T-cell (primary cell): Measurements from ENCODE around the gene NEK10. TPM values are rescaled to one million over a fixed set of nuclear protein-coding genes. Genes with fewer than 3 reads are reported as not detected.

ENCODE experiments used
- ATAC-seq, 4 experiments: fragments of 200-7000 bp in 3 of 4; fragments of 150-1000 bp in 1 of 4; cut with Tn5 transposase; replicated peaks in 1 of 4; 1 replicate in 3 of 4; 2 replicates in 1 of 4; pipeline ENCODE4 v1.10.0; 2021; ENCODE audit warnings: moderate library complexity in 3 of 4, mild to moderate bottlenecking in 2 of 4, moderate number of reproducible peaks in 1 of 4
- CTCF ChIA-PET, 2 donors: fragments of 300-600 bp; sonication (Branson Sonifier 250); formaldehyde crosslinking; loops; one replicate each; lab custom pipeline; 2022; ENCODE audit warnings: antibody characterized with exemption in 2 of 2; lab: Charles Lee
- POLR2A ChIA-PET, 2 donors: fragments of 300-600 bp; sonication (Branson Sonifier 250); formaldehyde crosslinking; loops; one replicate each; lab custom pipeline; 2022; ENCODE audit warnings: antibody characterized with exemption in 2 of 2; lab: Charles Lee
- DNase-seq, 35 experiments: peaks; one replicate each; pipeline versions ENCODE4 v3.0.0 to v3.0.0-alpha.2; 2013 to 2023
- H3K27ac ChIP-seq: one replicate; pipeline ENCODE4 v1.5.1; 2013; ENCODE audit warnings: low read length
- H3K27me3 ChIP-seq, 2 experiments: replicated peaks in 1 of 2; 1 replicate in 1 of 2; 2 replicates in 1 of 2; pipeline versions ENCODE4 v1.6.1 to v1.7.0; 2013; ENCODE audit warnings: low read length in 1 of 2, mixed read lengths in 1 of 2; ENCODE audit not compliant: control insufficient read depth in 2 of 2, insufficient read depth in 2 of 2; ENCODE audit errors: extremely low read depth in 1 of 2
- H3K36me3 ChIP-seq, 2 donors: 1 replicate in 1 of 2; 2 replicates in 1 of 2; pipeline versions ENCODE4 v1.6.1 to v1.7.0; 2013; ENCODE audit warnings: low read length in 1 of 2; ENCODE audit not compliant: control insufficient read depth in 2 of 2, insufficient read depth in 1 of 2; ENCODE audit errors: extremely low read depth in 1 of 2
- H3K4me1 ChIP-seq, 2 experiments: 1 replicate in 1 of 2; 2 replicates in 1 of 2; pipeline versions ENCODE4 v1.6.1 to v1.7.0; 2013; ENCODE audit warnings: low read length in 2 of 2, mixed read lengths in 1 of 2; ENCODE audit not compliant: insufficient read depth in 2 of 2, control insufficient read depth in 1 of 2; ENCODE audit errors: extremely low read depth in 1 of 2
- H3K4me3 ChIP-seq, 2 donors: 1 replicate in 1 of 2; 2 replicates in 1 of 2; pipeline versions ENCODE4 v1.5.1 to v1.7.0; 2013; ENCODE audit warnings: mild to moderate bottlenecking in 2 of 2, low read length in 1 of 2, moderate library complexity in 1 of 2; ENCODE audit not compliant: control insufficient read depth in 1 of 2; ENCODE audit errors: extremely low read depth in 1 of 2
- H3K9me3 ChIP-seq: 2 replicates; pipeline ENCODE4 v1.7.0; 2013
- H3K27ac Mint-ChIP-seq, 2 donors: one replicate each; pipeline ENCODE4 v1.8.0; 2020 to 2021; ENCODE audit warnings: mild to moderate bottlenecking in 2 of 2, mixed read lengths in 2 of 2
- H3K27me3 Mint-ChIP-seq, 2 donors: one replicate each; pipeline ENCODE4 v1.8.0; 2021 to 2022; ENCODE audit warnings: mixed read lengths in 2 of 2
- H3K36me3 Mint-ChIP-seq: one replicate; pipeline ENCODE4 v1.8.0; 2021; ENCODE audit warnings: mixed read lengths
- H3K4me1 Mint-ChIP-seq, 3 donors: one replicate each; pipeline ENCODE4 v1.8.0; 2020 to 2022; ENCODE audit warnings: mixed read lengths in 3 of 3, mild to moderate bottlenecking in 1 of 3
- H3K4me3 Mint-ChIP-seq, 3 donors: one replicate each; pipeline ENCODE4 v1.8.0; 2020 to 2022; ENCODE audit warnings: mild to moderate bottlenecking in 3 of 3, mixed read lengths in 3 of 3, moderate library complexity in 3 of 3
- H3K9me3 Mint-ChIP-seq, 3 donors: one replicate each; pipeline ENCODE4 v1.8.0; 2020 to 2022; ENCODE audit warnings: mixed read lengths in 3 of 3
- WGBS: methylation state at CpG from one replicate; pipeline ENCODE4 v1.1.5; 2013; ENCODE audit warnings: missing lambda C conversion rate; ENCODE audit not compliant: insufficient coverage; 5-methylcytosine and 5-hydroxymethylcytosine counted together
- total RNA-seq, 35 experiments: library from RNA in 6 of 35; stranded (reverse) in 6 of 35; fragments of 120-200 nt in 1 of 35; gene quantifications; one replicate each; pipeline versions ENCODE4 v1.2.1 to v1.2.4 and lab custom pipeline; 2013 to 2026

NEK10 gene
- total RNA-seq, 5 donors from 2014 or later (not counting 1 experiment from before 2014, with no cell fraction given) = 0.73 to 2.2 (median 1.2) TPM

DNA sequence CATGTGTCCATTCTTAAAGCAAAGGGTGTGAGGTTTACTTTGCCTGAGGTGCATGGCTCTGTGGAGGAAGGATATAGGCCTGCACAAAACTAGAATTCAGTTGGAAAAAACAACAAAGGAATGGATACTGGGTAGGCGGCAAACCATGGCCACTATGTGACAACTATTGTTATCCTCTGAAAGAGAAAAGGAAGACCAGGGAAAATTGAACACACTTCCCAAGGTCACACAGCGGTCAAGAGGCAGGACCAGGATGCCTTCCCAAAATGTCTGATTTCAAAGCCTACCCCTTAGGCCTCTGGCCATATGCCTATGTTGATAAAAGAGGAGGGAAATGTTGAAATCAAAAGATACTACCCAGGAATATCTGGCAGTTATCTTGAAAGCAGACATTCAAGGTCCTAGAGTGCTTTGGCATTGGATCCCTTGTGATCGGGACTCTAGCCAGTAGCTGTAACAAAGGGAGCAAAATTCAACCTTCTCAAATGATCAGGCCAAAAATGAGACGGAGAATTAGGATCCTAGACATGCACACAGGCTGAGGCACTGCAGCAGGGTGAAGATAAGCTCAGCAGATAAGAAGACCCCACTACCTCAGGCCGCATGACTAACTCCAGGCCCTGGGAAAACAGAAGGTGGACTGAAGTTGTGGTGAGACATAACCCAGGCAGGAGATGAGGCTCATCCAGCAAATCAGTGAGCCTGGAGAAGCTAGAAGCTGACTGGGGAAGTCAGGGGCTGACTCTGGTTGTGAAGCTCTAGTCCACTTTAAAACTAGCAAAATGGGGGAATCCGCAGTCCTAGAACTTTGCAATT is 292.2 kb downstream of the NEK10 start:
- 100% methylated on average over 1 of the region's 6 CpGs for WGBS
- Mint-ChIP-seq H3K27me3 (peaks cover 11 to 12% of the 10 kb centered on the region in 2 donors), H3K27ac (no peak overlapping the region), H3K36me3 (no peaks in the 10 kb centered on the region), H3K9me3 (no peaks in the 10 kb centered on the region), H3K4me1 (no peaks in the 10 kb centered on the region), H3K4me3 (no peak overlapping the region)
- Histone ChIP-seq H3K4me3 (no peak overlapping the region), H3K9me3 (no peaks in the 10 kb centered on the region), H3K4me1 (no peaks in the 10 kb centered on the region), H3K27me3 (no peaks in the 10 kb centered on the region), H3K27ac (no peak overlapping the region), H3K36me3 (no peaks in the 10 kb centered on the region)
- ATAC-seq (no peak), DNase-seq (no peak)
- CTCF ChIA-PET = no interaction called here
- POLR2A ChIA-PET = no interaction called here

DNA sequence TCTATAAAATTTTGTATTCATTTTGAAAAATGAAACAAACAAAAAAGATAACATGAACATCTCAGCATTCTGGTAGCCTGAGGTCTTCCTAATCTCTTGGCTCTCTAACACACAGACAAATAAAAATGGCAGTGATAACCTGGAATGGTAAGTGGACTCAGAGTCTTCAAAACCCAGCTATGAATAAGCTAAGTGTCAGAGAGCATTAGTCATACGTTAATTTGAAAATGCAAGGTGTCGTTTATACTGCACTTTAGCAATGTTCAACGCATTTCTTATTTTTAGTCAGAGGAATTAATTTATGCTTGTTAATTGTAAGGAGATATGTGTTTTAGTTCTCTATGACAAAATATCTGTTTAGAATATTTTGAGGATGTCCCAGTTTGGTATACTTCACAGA is 294.3 kb downstream of the NEK10 start:
- Mint-ChIP-seq H3K4me1 (no peaks in the 10 kb centered on the region), H3K27ac (no peak overlapping the region), H3K27me3 (peaks cover 11 to 12% of the 10 kb centered on the region in 2 donors), H3K4me3 (no peak overlapping the region), H3K36me3 (no peaks in the 10 kb centered on the region), H3K9me3 (peaks cover 0 to 4% (median 0%) of the 10 kb centered on the region in 3 donors)
- WGBS = no CpG with 5 or more reads among the region's 3 CpGs
- Histone ChIP-seq H3K9me3 (no peaks in the 10 kb centered on the region), H3K27me3 (no peaks in the 10 kb centered on the region), H3K27ac (no peak overlapping the region), H3K36me3 (no peaks in the 10 kb centered on the region), H3K4me3 (no peak overlapping the region), H3K4me1 (no peaks in the 10 kb centered on the region)
- CTCF ChIA-PET = no interaction called here
- no peak for DNase-seq
- POLR2A ChIA-PET = no interaction called here
- ATAC-seq = no peak

DNA sequence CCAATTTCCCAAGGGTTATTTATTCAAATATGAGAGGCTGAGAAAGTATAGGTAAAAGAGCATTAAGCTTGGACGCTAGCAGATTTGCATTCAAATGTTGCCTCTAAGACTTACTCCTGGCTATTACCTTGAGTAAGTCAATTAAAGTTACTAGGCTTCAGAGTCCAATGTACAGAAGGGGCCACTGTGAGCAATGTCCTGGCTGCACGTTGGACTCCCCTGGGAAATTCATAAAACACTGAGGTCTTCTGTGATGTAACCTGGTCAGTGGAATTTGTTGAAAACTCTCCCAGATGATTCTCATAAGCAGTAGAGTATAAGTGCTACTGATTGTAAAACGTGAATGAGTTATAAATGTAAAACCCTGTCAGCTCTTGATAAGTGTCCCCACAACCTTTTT is 295.3 kb downstream of the NEK10 start:
- WGBS = 100% methylated on average over 1 of the region's 3 CpGs
- no peak overlapping the region for H3K27ac ChIP-seq
- no peak for ATAC-seq
- Mint-ChIP-seq H3K9me3 (peaks cover 0 to 4% (median 0%) of the 10 kb centered on the region in 3 donors), H3K27ac (no peak overlapping the region), H3K36me3 (no peaks in the 10 kb centered on the region), H3K27me3 (peaks cover 11 to 12% of the 10 kb centered on the region in 2 donors), H3K4me1 (no peaks in the 10 kb centered on the region), H3K4me3 (no peak overlapping the region)
- H3K27me3 ChIP-seq = no peaks in the 10 kb centered on the region
- no peaks in the 10 kb centered on the region for H3K4me1 ChIP-seq
- no peaks in the 10 kb centered on the region for H3K9me3 ChIP-seq
- ChIA-PET CTCF (no interaction called here), POLR2A (no interaction called here)
- H3K4me3 ChIP-seq = no peak overlapping the region
- H3K36me3 ChIP-seq = no peaks in the 10 kb centered on the region
- no peak for DNase-seq

DNA sequence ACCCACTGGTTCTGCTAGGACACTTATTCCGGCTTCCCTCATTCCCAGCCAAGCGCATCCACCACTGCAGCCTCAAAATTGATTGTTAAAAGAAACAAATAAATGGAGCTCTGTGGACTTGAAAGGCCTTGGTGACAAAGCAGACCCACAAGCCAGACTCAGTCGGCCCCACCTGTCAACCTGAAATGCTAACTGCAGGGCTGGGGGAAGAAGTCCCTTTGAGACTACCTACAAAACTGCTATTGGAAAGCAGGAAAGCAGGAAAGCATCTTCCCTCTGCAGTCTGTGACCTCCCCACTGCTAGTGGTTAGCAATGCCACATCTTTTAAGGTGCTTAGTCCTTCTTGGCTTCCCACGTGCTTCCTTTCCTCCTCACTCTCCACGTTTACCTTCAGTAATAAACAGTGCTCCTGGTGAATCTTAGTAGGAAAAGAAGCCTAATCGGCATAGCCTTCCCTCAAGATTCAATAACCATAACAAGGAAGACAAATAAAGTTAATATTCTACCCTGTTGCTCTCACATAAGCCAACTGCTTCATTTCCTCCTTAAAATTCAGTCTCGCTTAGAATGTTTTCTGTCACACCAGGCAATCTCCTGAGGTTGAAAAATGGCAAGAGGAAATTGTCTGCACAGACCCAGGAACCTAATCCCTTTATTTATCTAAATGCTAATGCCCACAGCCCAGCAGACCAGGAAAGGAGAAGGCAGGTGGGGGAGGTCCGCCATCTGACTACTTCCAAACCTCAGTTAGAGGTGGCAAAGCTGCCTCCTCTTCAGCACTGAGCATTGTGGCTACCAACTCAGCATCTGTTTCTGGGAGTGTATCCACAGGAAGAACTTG is 296.2 kb downstream of the NEK10 start:
- POLR2A ChIA-PET = no interaction called here
- peaks cover 0 to 4% (median 0%) of the 10 kb centered on the region in 3 donors for H3K9me3 Mint-ChIP-seq
- Histone ChIP-seq H3K4me1 (no peaks in the 10 kb centered on the region), H3K36me3 (no peaks in the 10 kb centered on the region), H3K27ac (no peak overlapping the region), H3K9me3 (no peaks in the 10 kb centered on the region), H3K27me3 (no peaks in the 10 kb centered on the region), H3K4me3 (no peak overlapping the region)
- peaks cover 11 to 12% of the 10 kb centered on the region in 2 donors for H3K27me3 Mint-ChIP-seq
- ATAC-seq (no peak), DNase-seq (no peak)
- H3K27ac Mint-ChIP-seq = no peak overlapping the region
- H3K36me3 Mint-ChIP-seq = no peaks in the 10 kb centered on the region
- WGBS = 50% methylated on average over 1 of the region's 8 CpGs
- CTCF ChIA-PET = no interaction called here
- no peaks in the 10 kb centered on the region for H3K4me1 Mint-ChIP-seq
- H3K4me3 Mint-ChIP-seq = no peak overlapping the region

DNA sequence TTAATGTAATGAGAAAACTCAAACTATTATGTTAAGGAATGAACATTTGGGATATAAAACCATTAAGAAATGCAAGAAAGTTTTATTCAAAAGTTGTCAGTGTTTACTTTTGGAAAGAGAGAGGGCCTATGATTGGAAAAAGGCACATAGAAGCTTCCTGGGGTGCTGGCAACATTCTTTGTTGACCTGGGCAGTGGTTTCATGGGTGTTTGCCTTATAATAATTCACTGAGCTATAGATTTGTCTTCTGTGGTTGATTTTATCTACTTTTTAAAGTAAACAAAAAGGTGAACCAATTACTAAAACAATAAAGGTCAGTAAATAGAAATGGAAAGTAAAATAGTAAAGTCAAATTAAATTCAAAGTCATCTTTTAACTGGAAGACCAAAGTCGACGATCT is 308.8 kb downstream of the NEK10 start:
- POLR2A ChIA-PET = no interaction called here
- DNase-seq (no peak), ATAC-seq (no peak)
- Mint-ChIP-seq H3K9me3 (peaks cover 7 to 14% (median 13%) of the 10 kb centered on the region in 3 donors), H3K36me3 (no peaks in the 10 kb centered on the region), H3K27me3 (peaks cover 4 to 8% of the 10 kb centered on the region in 2 donors), H3K27ac (no peak overlapping the region), H3K4me3 (no peak overlapping the region), H3K4me1 (no peaks in the 10 kb centered on the region)
- no peak overlapping the region for H3K4me3 ChIP-seq
- H3K27ac ChIP-seq = no peak overlapping the region
- no peaks in the 10 kb centered on the region for H3K36me3 ChIP-seq
- H3K9me3 ChIP-seq = no peaks in the 10 kb centered on the region
- CTCF ChIA-PET = no interaction called here
- H3K27me3 ChIP-seq = peaks cover 0 to 3% of the 10 kb centered on the region in 2 experiments
- no CpG with 5 or more reads among the region's 2 CpGs for WGBS
- no peaks in the 10 kb centered on the region for H3K4me1 ChIP-seq
